ENCODE measurements around the gene ST3GAL3.

The ST3GAL3 gene

DNA sequence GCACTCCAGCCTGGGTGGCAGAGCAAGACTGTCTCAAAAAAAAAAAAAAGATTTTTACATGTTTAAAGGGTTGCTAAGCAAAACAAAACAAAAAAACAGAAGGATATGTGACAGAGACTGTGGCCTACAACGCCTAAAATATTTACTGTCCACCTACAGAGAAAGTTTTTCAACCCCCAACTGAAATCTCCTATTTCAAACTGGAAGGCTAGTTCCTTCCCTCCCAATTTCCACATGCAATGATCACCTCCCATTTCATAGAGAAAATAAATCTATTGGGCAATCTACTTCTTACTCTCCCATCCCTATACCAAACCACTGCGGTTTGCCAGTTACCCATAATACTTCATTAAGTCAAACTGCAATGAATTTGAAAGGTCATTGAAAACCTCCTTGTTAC, 74.2 kb downstream of the ST3GAL3 start:
- H3K79me2 ChIP-seq (ENCODE audit: control insufficient read depth, insufficient read depth, low read length, poor library complexity): no peaks in the 10 kb centered on the region
- no peak overlapping the region for H2BK5ac ChIP-seq (ENCODE audit: low read depth, low read length, poor library complexity)
- H3K27me3 ChIP-seq (ENCODE audit: insufficient read depth, low read length): no peaks in the 10 kb centered on the region
- no peak overlapping the region for H4K91ac ChIP-seq (ENCODE audit: low read depth, low read length)
- no peak overlapping the region for H2AK5ac ChIP-seq (ENCODE audit: low read length)
- H4K12ac ChIP-seq (ENCODE audit: low read depth, low read length): no peak overlapping the region
- H3K14ac ChIP-seq (ENCODE audit: low read length): no peak overlapping the region
- no peak overlapping the region for H2BK12ac ChIP-seq (ENCODE audit: low read length)
- no peak overlapping the region for H2AFZ ChIP-seq (ENCODE audit: insufficient read depth, low read length, poor library complexity)
- no CpG with 5 or more reads among the region's 2 CpGs for WGBS (ENCODE audit: extremely low coverage, insufficient coverage, insufficient read length)
- no peak overlapping the region for H3K4me2 ChIP-seq (ENCODE audit: low read length)
- no peak overlapping the region for H3K4ac ChIP-seq (ENCODE audit: low read depth, low read length)
- H3K9ac ChIP-seq (ENCODE audit: low read length): no peak overlapping the region
- no peak overlapping the region for H3K23ac ChIP-seq (ENCODE audit: low read length)
- no peaks in the 10 kb centered on the region for H3K36me3 ChIP-seq (ENCODE audit: control insufficient read depth in 1 of 2, insufficient read depth in 2 of 2, low read length in 2 of 2)
- no peak overlapping the region for H3K4me3 ChIP-seq (ENCODE audit: low read depth, low read length)
- no peak overlapping the region for H4K8ac ChIP-seq (ENCODE audit: low read depth, low read length)
- H3K18ac ChIP-seq (ENCODE audit: low read length): no peak overlapping the region
- no peaks in the 10 kb centered on the region for H3K9me3 ChIP-seq (ENCODE audit: insufficient read depth, low read depth, low read length)
- no peak overlapping the region for H3K27ac ChIP-seq (ENCODE audit: low read depth, low read length)
- DNase-seq: peak in 1 of 2 donors; percentile 51
- H3K79me1 ChIP-seq (ENCODE audit: low read length): no peaks in the 10 kb centered on the region
- no peak overlapping the region for H2BK120ac ChIP-seq (ENCODE audit: insufficient read depth, low read length, poor library complexity)
- peaks cover 3 to 6% of the 10 kb centered on the region in 2 experiments for H3K4me1 ChIP-seq (ENCODE audit: control insufficient read depth in 1 of 2, insufficient read depth in 2 of 2, low read length in 2 of 2)

DNA sequence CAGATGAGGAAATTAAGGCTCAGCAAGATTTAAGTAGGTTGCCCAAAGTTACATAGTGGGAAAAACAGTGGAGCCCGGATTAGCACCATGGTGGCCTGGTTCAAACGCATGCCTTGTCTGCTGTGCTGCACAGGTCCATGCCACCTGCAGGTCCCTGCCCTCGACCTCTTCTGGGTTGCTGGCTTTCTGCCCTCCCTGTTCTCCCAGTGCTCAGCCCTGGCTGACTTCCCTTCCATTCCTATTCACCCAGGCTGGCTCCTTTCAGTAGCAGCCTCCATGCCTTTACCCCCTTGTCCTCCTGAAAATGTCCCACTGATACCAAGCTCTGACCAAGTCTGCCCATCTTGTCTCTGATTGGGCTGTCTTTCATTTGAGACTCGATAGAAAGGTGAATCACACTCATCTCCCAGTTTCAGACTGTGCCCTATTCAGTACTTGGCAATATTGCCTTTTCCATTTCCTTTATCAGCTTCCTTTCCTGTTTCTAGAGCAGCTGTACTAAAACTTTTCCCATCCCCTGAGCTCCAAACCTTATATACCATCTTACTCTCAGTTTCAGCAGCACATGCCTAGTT, 75.8 kb downstream of the ST3GAL3 start:
- no peaks in the 10 kb centered on the region for H3K27me3 ChIP-seq (ENCODE audit: insufficient read depth, low read length)
- no peaks in the 10 kb centered on the region for H3K79me1 ChIP-seq (ENCODE audit: low read length)
- H3K4me3 ChIP-seq (ENCODE audit: low read depth, low read length): no peak overlapping the region
- peaks cover 3 to 6% of the 10 kb centered on the region in 2 experiments for H3K4me1 ChIP-seq (ENCODE audit: control insufficient read depth in 1 of 2, insufficient read depth in 2 of 2, low read length in 2 of 2)
- H2AK5ac ChIP-seq (ENCODE audit: low read length): no peak overlapping the region
- H4K8ac ChIP-seq (ENCODE audit: low read depth, low read length): no peak overlapping the region
- no peak overlapping the region for H2BK120ac ChIP-seq (ENCODE audit: insufficient read depth, low read length, poor library complexity)
- no peaks in the 10 kb centered on the region for H3K36me3 ChIP-seq (ENCODE audit: control insufficient read depth in 1 of 2, insufficient read depth in 2 of 2, low read length in 2 of 2)
- no peak overlapping the region for H4K91ac ChIP-seq (ENCODE audit: low read depth, low read length)
- no peaks in the 10 kb centered on the region for H3K9me3 ChIP-seq (ENCODE audit: insufficient read depth, low read depth, low read length)
- no peak overlapping the region for H2AFZ ChIP-seq (ENCODE audit: insufficient read depth, low read length, poor library complexity)
- H2BK5ac ChIP-seq (ENCODE audit: low read depth, low read length, poor library complexity): no peak overlapping the region
- H3K79me2 ChIP-seq (ENCODE audit: control insufficient read depth, insufficient read depth, low read length, poor library complexity): no peaks in the 10 kb centered on the region
- WGBS (ENCODE audit: extremely low coverage, insufficient coverage, insufficient read length): no CpG with 5 or more reads among the region's 4 CpGs
- no peak overlapping the region for H3K4ac ChIP-seq (ENCODE audit: low read depth, low read length)
- H4K12ac ChIP-seq (ENCODE audit: low read depth, low read length): no peak overlapping the region
- no peak overlapping the region for H3K14ac ChIP-seq (ENCODE audit: low read length)
- H3K9ac ChIP-seq (ENCODE audit: low read length): no peak overlapping the region
- no peak for DNase-seq
- H3K27ac ChIP-seq (ENCODE audit: low read depth, low read length): no peak overlapping the region
- H3K23ac ChIP-seq (ENCODE audit: low read length): no peak overlapping the region
- H2BK12ac ChIP-seq (ENCODE audit: low read length): no peak overlapping the region
- no peak overlapping the region for H3K4me2 ChIP-seq (ENCODE audit: low read length)
- H3K18ac ChIP-seq (ENCODE audit: low read length): no peak overlapping the region

DNA sequence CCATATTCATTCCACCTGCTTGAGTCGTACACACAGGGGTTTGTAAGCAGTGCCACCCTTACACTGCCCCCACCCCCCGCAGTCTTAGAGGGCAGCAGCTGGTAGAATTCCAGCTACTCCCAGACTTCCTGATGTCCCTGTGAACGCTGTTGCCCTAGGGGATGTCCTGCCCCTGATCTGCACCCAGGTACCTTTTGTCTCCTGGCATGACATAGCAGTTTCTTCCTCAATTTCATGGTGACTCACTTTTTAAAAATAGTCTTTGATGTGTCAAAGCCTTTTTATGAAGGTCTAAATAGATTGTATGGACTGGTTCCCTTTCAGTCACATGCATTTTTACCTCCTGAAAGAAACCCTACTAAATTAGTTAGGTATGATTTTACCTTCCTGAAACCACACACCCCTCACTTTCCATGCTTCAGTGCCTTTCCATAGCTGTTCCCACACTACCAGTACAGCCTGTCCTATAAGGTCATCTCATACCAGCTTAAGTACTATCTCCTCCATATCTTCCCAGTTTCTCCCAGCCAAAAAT, 76.4 kb downstream of the ST3GAL3 start:
- peaks cover 3 to 6% of the 10 kb centered on the region in 2 experiments for H3K4me1 ChIP-seq (ENCODE audit: control insufficient read depth in 1 of 2, insufficient read depth in 2 of 2, low read length in 2 of 2)
- no peaks in the 10 kb centered on the region for H3K27me3 ChIP-seq (ENCODE audit: insufficient read depth, low read length)
- no peak overlapping the region for H2BK120ac ChIP-seq (ENCODE audit: insufficient read depth, low read length, poor library complexity)
- no peak overlapping the region for H3K23ac ChIP-seq (ENCODE audit: low read length)
- H4K8ac ChIP-seq (ENCODE audit: low read depth, low read length): no peak overlapping the region
- no peaks in the 10 kb centered on the region for H3K79me1 ChIP-seq (ENCODE audit: low read length)
- H3K9me3 ChIP-seq (ENCODE audit: insufficient read depth, low read depth, low read length): no peaks in the 10 kb centered on the region
- no peak overlapping the region for H3K14ac ChIP-seq (ENCODE audit: low read length)
- H3K4ac ChIP-seq (ENCODE audit: low read depth, low read length): no peak overlapping the region
- H3K36me3 ChIP-seq (ENCODE audit: control insufficient read depth in 1 of 2, insufficient read depth in 2 of 2, low read length in 2 of 2): no peaks in the 10 kb centered on the region
- no peak overlapping the region for H2AK5ac ChIP-seq (ENCODE audit: low read length)
- H3K27ac ChIP-seq (ENCODE audit: low read depth, low read length): no peak overlapping the region
- H2AFZ ChIP-seq (ENCODE audit: insufficient read depth, low read length, poor library complexity): no peak overlapping the region
- no peak overlapping the region for H2BK12ac ChIP-seq (ENCODE audit: low read length)
- H3K4me2 ChIP-seq (ENCODE audit: low read length): no peak overlapping the region
- WGBS (ENCODE audit: extremely low coverage, insufficient coverage, insufficient read length): no CpG with 5 or more reads among the region's 3 CpGs
- DNase-seq: peak; percentile 12 to 55
- H3K79me2 ChIP-seq (ENCODE audit: control insufficient read depth, insufficient read depth, low read length, poor library complexity): no peaks in the 10 kb centered on the region
- H4K12ac ChIP-seq (ENCODE audit: low read depth, low read length): no peak overlapping the region
- H3K18ac ChIP-seq (ENCODE audit: low read length): no peak overlapping the region
- no peak overlapping the region for H3K9ac ChIP-seq (ENCODE audit: low read length)
- no peak overlapping the region for H4K91ac ChIP-seq (ENCODE audit: low read depth, low read length)
- H3K4me3 ChIP-seq (ENCODE audit: low read depth, low read length): no peak overlapping the region
- H2BK5ac ChIP-seq (ENCODE audit: low read depth, low read length, poor library complexity): no peak overlapping the region

DNA sequence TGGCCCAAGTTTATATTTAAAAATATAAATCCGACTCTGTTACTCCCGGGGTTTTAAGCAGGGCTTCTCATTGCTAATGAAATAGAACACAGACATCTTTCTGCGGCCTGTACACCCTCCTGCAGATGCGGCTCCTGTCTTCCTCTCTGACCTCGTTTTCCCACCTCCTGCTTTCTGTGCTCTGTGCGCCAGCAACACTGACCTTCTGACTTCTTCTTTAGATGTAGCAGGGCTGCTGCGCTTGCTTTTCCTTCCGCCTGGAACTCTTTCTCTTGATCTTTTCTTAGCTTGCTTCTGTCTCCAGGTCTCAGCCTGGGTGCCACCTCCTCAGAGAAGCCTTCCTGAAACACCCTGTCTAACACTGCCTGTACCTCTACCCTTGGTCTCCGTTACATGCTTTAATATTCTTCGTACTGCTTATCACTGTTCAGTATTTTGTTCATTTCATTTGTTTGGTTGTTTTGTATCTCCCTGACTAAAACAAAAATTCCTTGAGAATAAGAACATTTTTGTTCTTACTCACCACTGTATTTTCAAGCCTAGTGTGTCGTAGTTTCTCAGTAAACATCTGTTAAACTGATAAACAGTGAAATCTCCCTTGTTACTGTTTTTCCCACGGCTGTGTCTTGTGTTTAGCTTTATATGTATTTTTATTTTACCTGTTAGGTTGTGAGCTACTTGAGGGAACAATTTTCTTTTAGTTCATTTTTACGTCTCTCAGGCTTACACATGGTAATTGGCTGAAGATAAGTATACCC, 79.0 kb downstream of the ST3GAL3 start:
- H3K79me2 ChIP-seq (ENCODE audit: control insufficient read depth, insufficient read depth, low read length, poor library complexity): no peaks in the 10 kb centered on the region
- H2AK5ac ChIP-seq (ENCODE audit: low read length): no peak overlapping the region
- no peaks in the 10 kb centered on the region for H3K79me1 ChIP-seq (ENCODE audit: low read length)
- no peak overlapping the region for H3K4ac ChIP-seq (ENCODE audit: low read depth, low read length)
- H2BK120ac ChIP-seq (ENCODE audit: insufficient read depth, low read length, poor library complexity): no peak overlapping the region
- H3K14ac ChIP-seq (ENCODE audit: low read length): no peak overlapping the region
- no peak overlapping the region for H4K91ac ChIP-seq (ENCODE audit: low read depth, low read length)
- no peak overlapping the region for H4K8ac ChIP-seq (ENCODE audit: low read depth, low read length)
- H2BK5ac ChIP-seq (ENCODE audit: low read depth, low read length, poor library complexity): no peak overlapping the region
- DNase-seq: no peak
- H4K12ac ChIP-seq (ENCODE audit: low read depth, low read length): no peak overlapping the region
- no CpG with 5 or more reads among the region's 13 CpGs for WGBS (ENCODE audit: extremely low coverage, insufficient coverage, insufficient read length)
- no peaks in the 10 kb centered on the region for H3K9me3 ChIP-seq (ENCODE audit: insufficient read depth, low read depth, low read length)
- no peak overlapping the region for H3K27ac ChIP-seq (ENCODE audit: low read depth, low read length)
- H3K4me1 ChIP-seq (ENCODE audit: control insufficient read depth in 1 of 2, insufficient read depth in 2 of 2, low read length in 2 of 2): peaks cover 3 to 6% of the 10 kb centered on the region in 2 experiments
- H3K23ac ChIP-seq (ENCODE audit: low read length): no peak overlapping the region
- no peak overlapping the region for H3K18ac ChIP-seq (ENCODE audit: low read length)
- H2BK12ac ChIP-seq (ENCODE audit: low read length): peak overlapping the region; percentile 77
- H3K4me2 ChIP-seq (ENCODE audit: low read length): no peak overlapping the region
- H3K4me3 ChIP-seq (ENCODE audit: low read depth, low read length): no peak overlapping the region
- H3K27me3 ChIP-seq (ENCODE audit: insufficient read depth, low read length): no peaks in the 10 kb centered on the region
- no peak overlapping the region for H3K9ac ChIP-seq (ENCODE audit: low read length)
- H3K36me3 ChIP-seq (ENCODE audit: control insufficient read depth in 1 of 2, insufficient read depth in 2 of 2, low read length in 2 of 2): no peaks in the 10 kb centered on the region
- no peak overlapping the region for H2AFZ ChIP-seq (ENCODE audit: insufficient read depth, low read length, poor library complexity)

Measured in trophoblast cell (in vitro differentiated cells and primary cell).